Stimulated activated CD8-positive, alpha-beta memory T cell treated with anti-CD3 and anti-CD28 coated beads, Interleukin-7, amount 100 ng/mL, for 48 hours (primary cell): ENCODE data around the gene MTA2.
A peak's percentile ranks its signal among the peaks of the same experiment; 100 is the strongest.
"Not testable (repeated sequence)": the region's sequence is repeated elsewhere in the genome, so short reads cannot be mapped to it uniquely, and the experiment has no call there.

Experiments
- DNase-seq, 2 donors: peaks; one replicate each; pipeline ENCODE4 v3.0.0-alpha.2; 2020; ENCODE audit warnings: low read depth in 1 of 2; ENCODE audit errors: extremely low read depth in 1 of 2

Gene MTA2

DNA sequence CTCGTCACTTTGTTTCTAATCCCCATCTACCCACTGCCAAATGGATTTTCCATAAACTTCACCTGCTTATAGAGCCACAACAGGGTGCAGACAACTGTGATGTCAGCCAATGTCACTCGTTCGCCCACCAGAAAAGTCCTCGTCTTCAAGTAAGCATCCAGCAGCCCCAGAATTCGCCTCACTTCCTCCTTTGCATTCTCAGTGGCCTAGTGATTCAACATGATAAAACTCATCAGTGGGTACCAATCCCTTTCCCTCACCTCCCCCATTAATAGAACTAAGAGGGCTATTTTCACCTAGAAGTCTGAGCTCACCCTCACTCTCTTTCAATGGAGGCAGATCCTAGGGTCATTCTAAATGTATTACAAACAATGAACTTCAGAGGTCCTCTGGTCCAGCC lies 30.8 kb downstream of the MTA2 start:
- DNase-seq = not testable (repeated sequence)

DNA sequence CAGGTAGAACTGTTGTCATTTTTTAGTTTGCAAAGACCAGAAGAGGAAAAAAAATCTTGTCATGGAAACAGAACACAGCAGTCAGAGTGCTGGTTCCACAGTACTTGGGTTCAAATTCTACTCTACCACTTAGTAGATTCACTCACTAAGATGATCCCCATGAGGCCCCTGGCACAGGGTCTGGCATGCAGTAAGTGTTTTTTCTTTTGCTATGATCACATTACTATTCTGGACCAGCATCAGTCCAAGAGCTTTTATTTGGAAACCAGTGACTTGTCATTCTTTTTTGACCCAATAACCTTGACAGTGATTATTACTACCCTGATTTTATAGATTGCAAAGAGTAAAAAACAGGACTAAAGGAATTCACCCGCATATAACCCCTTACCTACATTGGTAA lies 32.1 kb downstream of the MTA2 start:
- no peak for DNase-seq

DNA sequence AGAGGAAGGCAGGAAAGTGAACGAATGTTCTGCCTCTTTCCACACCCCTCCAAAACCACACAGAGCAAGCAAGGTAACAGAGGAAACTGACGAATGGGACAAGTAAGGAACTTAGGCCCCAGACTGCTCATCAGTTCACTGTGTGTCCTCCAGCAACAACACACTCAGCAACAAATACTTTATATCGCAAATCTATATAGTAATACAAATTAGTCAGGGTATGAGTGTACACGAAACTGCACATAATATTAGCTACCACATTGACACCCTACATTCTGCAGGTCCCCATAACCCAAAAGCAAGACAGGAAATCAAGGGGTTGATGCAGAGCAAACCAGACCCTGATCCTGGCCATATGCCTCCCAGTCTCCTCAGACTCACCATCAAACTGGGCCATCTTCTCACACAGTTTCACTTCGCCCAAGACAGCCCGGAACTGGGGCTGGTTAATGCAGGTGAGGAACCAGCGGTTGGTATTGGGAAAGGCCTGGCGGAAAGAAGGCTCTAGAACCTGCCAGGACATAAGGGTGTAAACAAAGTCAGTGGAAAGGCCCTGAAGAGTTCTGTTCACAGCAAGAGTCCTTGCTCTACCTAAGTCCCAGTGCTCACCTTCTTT lies 34.5 kb downstream of the MTA2 start:
- DNase-seq = no peak

DNA sequence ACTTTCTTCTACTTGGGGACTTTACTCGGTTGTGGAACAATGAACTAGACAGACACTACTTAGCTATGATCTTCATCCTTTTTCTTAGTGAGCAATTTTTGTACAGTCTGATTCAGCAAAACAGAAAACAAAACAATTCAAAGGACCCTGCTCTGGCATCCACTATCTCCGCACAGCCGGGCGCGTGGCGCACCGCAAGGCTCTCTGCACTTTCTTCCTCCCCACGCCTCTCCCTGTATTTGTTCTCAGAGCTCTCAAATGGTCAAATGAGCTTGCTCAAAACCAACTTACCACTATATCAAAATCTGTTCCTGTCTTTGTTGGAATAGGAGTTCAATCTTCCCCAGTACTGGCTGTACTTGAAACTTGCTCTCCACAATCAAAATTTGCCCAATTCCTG lies 35.4 kb downstream of the MTA2 start:
- DNase-seq = no peak

DNA sequence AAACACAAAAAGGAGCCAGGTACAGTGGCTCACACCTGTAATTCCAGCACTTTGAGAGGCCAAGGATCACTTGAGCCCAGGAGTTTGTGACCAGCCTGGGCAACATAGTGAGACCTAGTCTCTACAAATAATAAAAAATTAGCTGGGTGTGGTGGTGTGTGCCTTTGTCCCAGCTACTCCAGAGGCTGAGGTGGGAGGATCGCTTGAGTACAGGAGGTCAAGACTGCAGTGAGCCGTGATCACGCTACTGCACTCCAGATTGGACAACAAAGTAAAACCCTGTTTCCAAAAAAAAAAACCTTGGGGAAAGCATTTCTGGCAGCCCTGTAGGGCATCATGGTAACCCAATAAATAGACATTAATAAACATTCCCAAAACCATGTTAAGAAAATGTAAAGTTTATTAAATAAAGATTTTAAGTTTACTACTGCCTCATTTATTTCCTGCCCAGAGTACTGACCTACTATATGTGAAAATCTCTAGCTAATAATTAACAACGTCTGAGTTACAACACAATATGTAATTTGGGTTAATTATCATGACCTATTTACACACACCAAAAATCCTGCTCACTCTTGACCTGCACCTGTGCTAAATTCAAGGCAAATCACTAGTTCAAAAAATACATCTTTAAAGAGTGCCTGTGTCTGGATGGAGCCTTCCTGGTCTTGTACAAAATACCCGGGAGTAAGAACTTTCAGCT lies 36.4 kb downstream of the MTA2 start:
- DNase-seq = no peak

DNA sequence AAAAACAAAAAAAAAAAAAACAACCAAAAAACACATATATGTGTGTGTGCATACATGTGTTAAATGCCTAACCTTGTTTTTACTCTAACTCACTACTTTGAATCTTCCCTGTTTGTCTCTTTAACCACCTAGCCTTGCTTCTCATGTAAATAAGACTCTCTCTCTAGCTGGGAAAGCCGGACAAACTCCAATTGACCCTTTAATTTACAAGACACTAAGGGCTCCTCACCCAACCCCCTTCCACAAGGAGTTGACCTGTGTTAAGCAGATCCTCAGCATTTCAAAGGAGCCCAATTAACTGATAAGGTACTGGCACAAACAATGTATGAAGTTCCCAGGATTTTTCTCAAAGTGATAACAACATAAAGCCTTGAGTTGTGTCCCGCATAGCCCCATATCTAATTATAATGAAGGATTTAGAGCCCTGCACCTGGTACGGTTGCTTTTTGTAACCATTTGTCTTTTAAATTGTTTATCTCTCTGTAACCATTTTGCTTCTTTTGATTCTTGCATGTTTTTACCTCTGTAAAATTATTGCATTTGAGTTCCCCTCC lies 39.9 kb downstream of the MTA2 start:
- DNase-seq = not testable (repeated sequence)

DNA sequence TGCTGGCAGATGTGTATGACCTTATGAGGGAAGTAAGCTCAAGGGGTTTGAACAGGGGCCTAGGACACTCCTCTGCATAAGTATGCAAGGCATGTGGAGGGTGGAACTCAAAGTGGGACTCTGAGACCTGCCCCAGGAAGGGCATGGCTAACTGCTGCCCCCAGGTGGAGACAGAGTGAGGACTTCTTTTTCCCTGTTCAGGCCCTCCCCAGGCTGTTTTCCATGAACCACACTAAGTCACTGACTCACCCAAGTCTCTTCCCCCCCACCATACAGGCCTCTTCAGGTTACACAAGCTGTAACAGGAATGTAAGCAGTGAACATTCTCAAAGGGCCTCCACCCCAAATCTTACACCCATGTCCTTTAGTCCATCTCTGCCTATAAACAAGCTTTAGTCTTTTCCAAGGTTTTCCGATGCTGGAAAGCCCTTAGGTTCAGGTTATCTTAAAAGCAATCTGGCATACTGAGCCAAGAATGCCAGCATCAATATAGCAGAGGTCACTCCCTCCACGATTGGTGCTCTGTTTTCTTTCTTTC lies 41.0 kb downstream of the MTA2 start:
- peak in 1 of 2 donors; percentile 62 for DNase-seq

DNA sequence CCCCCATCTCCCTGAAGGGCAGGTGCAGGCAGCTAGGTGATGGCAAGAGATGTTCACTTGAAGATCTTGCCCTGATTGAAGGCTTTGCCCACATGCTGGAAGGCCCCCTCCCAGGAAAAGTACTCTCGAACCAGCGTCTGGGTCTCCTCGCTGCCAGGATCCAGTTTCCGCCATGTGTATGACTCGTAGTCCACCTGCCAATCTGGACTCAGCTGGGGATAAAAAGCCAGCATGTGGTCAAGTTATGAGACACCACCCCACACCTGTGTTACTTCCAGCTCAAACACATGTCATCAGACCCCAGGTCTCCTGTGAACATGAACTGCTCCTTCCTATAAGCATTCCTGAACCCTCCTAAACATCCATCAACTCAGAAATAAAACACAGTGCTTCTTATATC lies 42.0 kb downstream of the MTA2 start:
- not testable (repeated sequence) for DNase-seq

DNA sequence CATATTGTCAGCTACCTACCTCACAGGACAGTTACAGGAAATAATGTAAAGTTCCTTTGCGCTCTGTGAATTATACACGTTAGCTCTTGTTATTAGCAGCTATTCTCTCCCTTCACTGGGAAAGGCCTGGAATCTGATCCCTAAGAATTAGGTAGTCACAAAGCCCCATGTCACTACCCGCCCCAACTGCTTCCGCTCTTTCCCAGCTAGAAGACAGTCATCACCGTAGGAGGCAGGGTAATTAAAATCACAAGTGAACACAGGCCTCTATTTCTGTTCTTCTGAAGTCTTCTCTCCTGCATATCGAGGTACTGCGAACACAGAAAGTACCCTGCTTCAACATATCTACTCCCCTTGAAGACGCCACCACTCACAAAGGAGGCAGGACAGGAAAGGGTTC lies 42.5 kb downstream of the MTA2 start:
- DNase-seq = no peak

DNA sequence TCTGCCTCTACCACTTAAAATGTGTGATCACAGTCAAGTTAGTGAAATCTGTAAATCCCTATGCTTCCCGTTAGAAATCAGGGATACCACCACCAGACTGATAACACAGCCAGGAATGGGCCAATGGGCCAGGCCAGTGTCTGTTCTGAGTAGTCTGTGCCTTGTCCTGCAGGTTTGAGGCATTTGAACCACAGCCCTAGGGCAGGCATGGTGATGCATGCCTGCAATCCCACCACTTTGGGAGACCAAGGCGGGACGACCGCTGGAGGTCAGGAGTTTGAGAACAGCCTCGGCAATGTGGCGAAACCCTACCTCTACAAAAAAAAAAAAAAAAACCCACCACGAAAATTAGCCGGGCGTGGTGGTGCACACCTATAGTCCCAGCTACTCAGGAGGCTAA lies 43.0 kb downstream of the MTA2 start:
- DNase-seq = no peak

DNA sequence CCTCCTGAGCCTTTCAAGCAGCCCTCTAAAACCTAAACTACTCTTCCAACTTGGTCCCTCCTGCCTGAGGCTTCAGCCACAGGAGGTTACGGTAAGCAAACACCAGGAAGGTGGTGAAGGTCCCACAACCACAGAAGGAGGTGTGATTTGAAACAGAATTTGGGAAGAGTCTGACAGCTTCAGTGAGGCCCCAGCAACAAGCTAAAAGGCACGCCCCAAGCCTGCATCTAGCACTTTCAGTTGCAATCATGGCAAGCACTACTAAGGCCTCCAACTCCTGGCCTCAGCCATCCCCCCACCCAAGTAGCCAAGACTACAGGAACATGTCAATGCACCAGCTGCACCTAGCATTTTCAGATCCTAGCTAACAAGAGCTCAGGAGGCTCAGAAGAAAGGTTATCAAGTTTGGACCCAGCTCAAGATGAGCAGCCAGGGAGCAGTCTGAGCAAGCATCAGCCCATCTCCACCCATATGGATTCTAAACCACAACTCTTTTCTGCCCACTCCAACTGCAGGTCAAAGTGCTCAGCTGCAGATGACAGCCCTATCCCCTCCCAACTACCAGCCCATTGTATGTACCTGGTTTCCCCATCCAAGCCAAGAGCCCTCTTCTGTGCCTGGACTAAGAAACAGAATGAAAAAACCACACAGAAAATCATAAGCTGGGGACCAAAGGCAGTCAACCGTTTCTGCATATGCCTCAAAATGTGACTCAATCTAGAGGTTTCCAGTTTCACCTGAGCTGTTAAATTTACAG lies 44.6 kb downstream of the MTA2 start:
- DNase-seq = peak in 1 of 2 donors; percentile 67

DNA sequence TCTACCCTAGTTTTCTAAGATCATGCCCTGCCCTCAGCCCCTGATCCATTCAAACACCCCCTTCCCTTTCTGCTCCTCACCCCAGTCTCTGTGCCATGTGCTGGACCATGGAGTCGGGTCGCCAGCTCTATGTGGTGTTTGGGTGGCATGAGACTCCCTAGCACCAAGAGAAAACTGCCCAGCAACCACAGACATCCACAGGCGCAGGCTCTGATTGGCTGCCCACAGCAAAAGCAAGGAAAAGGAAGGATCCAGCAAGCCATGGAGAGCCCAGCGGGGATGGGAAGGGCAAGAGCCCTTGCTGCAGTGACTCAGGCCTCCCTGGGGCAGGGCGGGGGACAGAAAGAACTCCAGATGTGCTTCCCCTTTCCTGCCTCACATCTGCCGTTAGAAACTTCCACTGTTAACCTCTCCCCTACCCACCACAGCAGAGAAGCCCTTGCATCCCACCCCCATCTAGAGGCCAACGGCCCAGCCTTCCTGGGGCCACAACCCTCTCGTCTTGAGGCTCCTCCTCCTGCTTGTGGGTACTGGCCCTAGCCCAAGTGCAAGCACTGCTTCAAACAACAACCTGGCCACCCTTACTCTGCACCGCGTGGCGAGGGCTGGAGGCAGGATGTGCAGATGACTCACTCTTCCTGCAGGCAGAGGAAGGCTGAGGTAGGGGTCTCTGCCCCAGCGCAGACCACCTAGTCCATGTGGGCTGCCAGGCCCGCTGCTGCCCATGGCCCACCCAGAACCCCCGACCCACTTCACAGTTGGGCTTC lies 45.4 kb downstream of the MTA2 start:
- DNase-seq = peak; percentile 77 to 88

DNA sequence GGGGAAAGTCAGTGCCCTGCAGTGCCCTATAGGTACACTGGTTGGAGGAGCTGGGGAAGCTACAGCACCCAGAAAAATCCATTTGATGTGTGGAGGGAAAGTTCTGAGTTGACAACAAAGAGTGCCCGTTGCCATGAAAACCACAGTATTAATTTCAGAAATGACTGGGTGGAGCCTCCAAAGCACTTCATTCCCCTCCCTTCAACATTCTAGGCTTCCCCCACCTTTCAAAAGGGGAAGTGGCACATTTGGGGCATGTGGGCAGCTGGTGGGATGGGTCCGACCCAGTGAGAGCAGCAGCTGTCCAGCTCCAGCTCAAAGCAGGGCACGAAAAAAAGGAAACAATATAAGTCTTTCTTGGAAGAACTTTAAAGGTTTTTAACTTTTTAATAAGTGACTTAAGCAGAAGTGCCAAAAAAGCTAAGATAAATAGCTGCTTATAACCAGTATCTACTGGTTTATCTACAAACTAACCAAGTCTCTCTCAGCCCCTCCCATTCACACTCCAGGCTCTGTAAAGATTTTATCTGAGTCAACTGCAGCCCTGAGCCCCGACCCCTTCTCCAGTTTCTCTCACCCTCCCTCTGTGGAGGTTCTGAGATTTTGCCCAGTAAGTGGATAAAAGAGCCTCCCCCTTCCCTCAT lies 46.1 kb downstream of the MTA2 start:
- no peak for DNase-seq

DNA sequence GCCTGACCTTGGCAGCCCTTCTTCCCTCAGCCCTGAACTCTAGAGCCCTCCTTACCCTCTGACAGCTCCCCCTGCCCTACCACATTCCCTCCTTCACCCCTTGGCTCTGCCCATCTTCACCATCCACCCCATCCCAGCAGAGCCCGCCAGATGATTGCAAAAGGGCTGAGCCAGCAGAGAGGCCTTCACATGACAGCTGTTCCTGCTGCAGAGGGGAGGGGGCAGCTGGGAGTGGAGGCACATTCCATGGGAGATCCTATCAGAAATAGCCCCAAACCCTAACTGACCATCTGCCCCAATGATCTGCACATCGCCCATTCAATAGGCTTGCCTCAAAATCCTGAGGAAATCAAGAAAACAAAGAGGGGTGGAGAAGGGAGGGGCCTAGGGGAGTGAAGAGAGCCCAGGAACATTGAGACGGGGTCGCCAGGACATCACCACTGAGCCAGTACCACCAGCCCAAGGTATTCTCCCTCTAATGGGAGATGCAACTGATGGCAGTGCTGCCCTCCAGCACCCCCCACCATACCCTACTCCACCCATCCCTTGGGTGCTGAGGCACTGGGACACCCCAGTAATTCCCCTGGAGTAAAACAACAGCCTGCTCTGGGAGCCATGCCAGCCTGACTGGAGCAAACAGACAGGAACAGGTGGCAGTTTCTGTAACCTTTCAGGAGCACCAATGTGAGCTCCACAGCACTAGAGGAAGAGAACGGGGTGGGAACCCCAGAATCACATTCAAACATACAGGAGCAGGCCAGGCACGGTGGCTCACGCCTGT lies 47.1 kb downstream of the MTA2 start:
- no peak for DNase-seq

DNA sequence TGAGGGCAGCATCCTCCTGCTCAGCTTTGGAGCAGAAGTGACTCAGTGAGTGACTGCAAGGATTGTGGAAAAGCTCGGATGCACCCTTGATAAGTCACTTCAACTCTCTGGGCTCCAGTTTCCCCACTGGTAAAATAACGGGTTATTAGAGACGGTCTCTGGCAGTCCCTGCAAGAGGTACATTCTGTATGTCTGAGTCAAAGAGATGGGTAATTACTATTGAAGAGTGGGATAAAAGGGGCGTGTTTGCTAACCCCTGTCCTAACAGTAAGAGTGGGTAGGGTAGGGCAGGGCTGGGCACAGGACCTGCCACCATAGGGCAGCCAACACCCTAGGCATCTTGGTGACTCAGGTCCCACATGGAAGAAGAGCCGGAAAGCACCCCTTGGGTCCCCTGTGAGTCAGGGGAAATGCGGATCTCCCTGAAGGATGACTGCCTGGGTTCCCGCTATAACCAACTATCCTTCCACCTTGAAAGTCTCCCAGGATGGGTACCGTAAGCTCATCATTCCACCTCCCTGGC lies 47.8 kb downstream of the MTA2 start:
- DNase-seq = no peak

DNA sequence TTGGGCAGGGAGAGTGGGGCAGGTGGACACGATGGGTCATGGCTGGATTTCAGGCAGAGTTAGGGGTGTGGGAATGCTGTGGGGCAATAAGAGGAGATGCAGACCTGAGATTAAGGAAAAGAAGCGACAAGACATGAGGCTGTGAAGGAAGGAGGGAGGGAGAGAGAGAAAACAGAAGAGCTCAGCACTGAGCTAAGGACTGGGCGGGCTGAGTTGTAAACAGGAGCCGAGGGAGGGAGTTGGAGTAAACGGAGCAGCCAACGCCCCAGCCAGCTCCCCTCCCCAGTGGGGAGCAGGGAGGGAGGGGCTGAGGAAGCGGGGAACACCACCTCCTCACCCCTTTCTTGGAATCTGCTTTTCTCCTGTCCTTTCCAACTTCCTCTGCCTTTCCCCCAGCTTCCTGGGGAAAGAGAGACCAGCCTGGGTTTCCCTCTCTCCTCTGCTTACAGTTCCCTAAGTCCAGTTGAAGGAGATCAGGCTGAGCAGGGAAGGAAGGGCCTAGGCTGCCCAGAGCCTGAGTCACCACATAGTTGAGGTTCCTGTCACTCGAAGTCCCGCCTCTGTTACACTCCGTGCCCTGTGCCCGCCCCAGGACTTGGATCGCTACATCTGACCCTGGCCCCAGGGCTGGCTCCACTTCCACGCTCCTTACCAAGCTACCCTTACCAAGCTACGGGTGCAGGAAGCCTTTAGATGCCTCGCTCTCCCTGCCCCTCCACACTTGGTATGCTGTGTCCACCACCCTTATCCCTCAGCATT lies 48.4 kb downstream of the MTA2 start:
- no peak for DNase-seq

DNA sequence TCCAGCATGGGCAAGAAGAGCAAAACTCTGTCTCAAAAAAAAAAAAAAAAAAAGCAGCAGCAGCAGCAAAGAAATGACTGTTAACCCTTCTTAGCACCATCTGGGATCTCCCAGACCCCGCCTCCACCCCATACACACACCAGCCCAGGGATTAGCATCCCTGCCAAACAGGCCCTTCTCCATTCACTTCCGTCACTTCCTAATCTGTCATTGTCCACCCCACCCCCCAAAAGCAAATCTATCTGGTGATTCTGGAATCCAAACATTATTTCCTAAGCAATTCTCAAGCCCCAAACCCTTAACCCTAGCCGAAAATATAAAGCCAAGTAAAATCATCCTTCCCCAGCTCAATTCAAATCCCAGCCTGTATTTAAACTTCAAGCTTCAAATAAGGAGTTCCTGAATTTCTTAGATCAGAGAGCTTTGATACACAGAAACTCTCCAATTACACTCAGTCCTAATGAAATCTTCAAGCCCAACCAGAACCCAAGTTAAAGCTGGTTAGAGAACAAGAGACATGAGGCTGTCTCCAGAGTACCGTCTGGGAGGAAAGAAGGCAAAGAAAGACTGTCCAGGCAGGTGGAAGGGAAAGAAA lies 49.1 kb downstream of the MTA2 start:
- DNase-seq = no peak

DNA sequence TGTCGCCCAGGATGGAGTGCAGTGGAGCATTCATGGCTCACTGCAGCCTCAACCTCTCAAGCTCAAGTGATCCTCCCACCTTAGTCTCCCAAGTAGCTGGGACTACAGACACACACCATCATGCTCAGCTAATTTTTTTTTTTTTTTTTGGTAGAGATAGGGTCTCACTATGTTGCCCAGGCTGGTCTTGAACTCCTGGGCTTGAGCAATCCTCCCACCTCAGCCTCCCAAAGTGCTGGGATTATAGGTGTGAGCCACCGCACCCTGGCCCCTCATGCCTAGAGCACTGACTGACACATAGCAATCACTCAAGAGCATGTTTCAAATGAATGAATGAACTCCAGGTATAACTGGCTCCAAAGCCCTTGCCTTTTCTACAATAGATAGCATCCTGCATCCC lies 51.2 kb downstream of the MTA2 start:
- not testable (repeated sequence) for DNase-seq
